Tibial artery (tissue), 4 donors: Measurements from ENCODE around the gene SSX4B.
"Not testable (repeated sequence)": the region's sequence is repeated elsewhere in the genome, so short reads cannot be mapped to it uniquely, and the experiment has no call there.

Source experiments
- DNase-seq, 2 donors: peaks; one replicate each; pipeline ENCODE4 v3.0.0-alpha.2; 2019
- H3K27ac ChIP-seq, 2 donors: fragments of 200-600 bp; sonication (generic) in 1 of 2; 1 replicate in 1 of 2; 2 replicates in 1 of 2; pipeline ENCODE4 v1.5.1; 2018 to 2019; ENCODE audit warnings: mild to moderate bottlenecking in 1 of 2
- H3K27me3 ChIP-seq, 2 donors: fragments of 200-600 bp; sonication (generic) in 1 of 2; one replicate each; pipeline versions ENCODE4 v1.5.1 to v1.6.0; 2016 to 2019
- H3K36me3 ChIP-seq, 3 donors: fragments of 200-600 bp; sonication (generic) in 2 of 3; one replicate each; pipeline ENCODE4 v1.5.1; 2016 to 2019; ENCODE audit warnings: mild to moderate bottlenecking in 2 of 3
- H3K4me1 ChIP-seq, 4 donors: fragments of 200-600 bp; sonication (generic) in 2 of 4; 1 replicate in 3 of 4; 2 replicates in 1 of 4; pipeline ENCODE4 v1.5.1; 2016 to 2019
- H3K4me3 ChIP-seq, 2 donors: fragments of 200-600 bp; sonication (generic) in 1 of 2; 1 replicate in 1 of 2; 2 replicates in 1 of 2; pipeline ENCODE4 v1.5.1; 2018 to 2019; ENCODE audit warnings: mild to moderate bottlenecking in 2 of 2
- H3K9me3 ChIP-seq, 3 donors: fragments of 200-600 bp; sonication (generic) in 1 of 3; one replicate each; pipeline ENCODE4 v1.5.1; 2016 to 2019
- CTCF ChIP-seq, 2 experiments: fragments of 200-600 bp in 1 of 2; fragments of 450-650 bp in 1 of 2; IDR thresholded peaks; one replicate each; pipeline ENCODE4 v1.5.1; 2017 to 2019; ENCODE audit warnings: antibody characterized with exemption in 2 of 2, mild to moderate bottlenecking in 1 of 2, moderate library complexity in 1 of 2
- intact Hi-C: fragments of 100-400 bp; cut with DNase I; formaldehyde crosslinking; loops from one replicate; pipeline ENCODE4 v1.15.0; 2023; ENCODE audit warnings: low total_unique reads

The SSX4B gene

GRCh38 chrX:48451708-48452107 lies 39.9 kb upstream of the SSX4B start:
- peaks cover 0 to 7% (median 0%) of the 10 kb centered on the region in 3 donors for H3K9me3 ChIP-seq
- intact Hi-C loops, result no loop called here
- DNase-seq, result no peak
- TF ChIP-seq CTCF (IDR thresholded peaks at IDR 0.05), result no peak
- H3K4me3 ChIP-seq, result no peak overlapping the region
- no peak overlapping the region for H3K27ac ChIP-seq
- H3K36me3 ChIP-seq, result no peaks in the 10 kb centered on the region
- H3K27me3 ChIP-seq, result no peaks in the 10 kb centered on the region
- no peaks in the 10 kb centered on the region for H3K4me1 ChIP-seq

- TF ChIP-seq CTCF (IDR thresholded peaks at IDR 0.05), result no peak
- intact Hi-C loops, result no loop called here
- Histone ChIP-seq H3K27ac (no peak overlapping the region), H3K4me1 (no peaks in the 10 kb centered on the region), H3K4me3 (no peak overlapping the region), H3K9me3 (peaks cover 0 to 3% (median 0%) of the 10 kb centered on the region in 3 donors), H3K36me3 (no peaks in the 10 kb centered on the region), H3K27me3 (no peaks in the 10 kb centered on the region)
- DNase-seq, result no peak
These were observed 38.3 kb upstream of the SSX4B start for GRCh38 chrX:48450076-48450475.

GRCh38 chrX:48447201-48447600 lies 35.4 kb upstream of the SSX4B start:
- H3K36me3 ChIP-seq, DNase-seq, H3K27ac ChIP-seq, intact Hi-C loops, H3K27me3 ChIP-seq, H3K4me1 ChIP-seq, H3K9me3 ChIP-seq, H3K4me3 ChIP-seq: not testable (repeated sequence)

GRCh38 chrX:48433713-48434112 lies 22.0 kb upstream of the SSX4B start:
- H3K36me3 ChIP-seq, H3K4me1 ChIP-seq, intact Hi-C loops, H3K27ac ChIP-seq, H3K27me3 ChIP-seq, H3K9me3 ChIP-seq, DNase-seq, H3K4me3 ChIP-seq: not testable (repeated sequence)

- H3K27ac ChIP-seq, H3K27me3 ChIP-seq, H3K36me3 ChIP-seq, intact Hi-C loops, H3K9me3 ChIP-seq, DNase-seq, H3K4me3 ChIP-seq, H3K4me1 ChIP-seq: not testable (repeated sequence)
These were observed 18.4 kb upstream of the SSX4B start for GRCh38 chrX:48430166-48430565.

GRCh38 chrX:48429606-48430005 lies 17.8 kb upstream of the SSX4B start:
- H3K36me3 ChIP-seq, H3K4me1 ChIP-seq, H3K27ac ChIP-seq, H3K9me3 ChIP-seq, intact Hi-C loops, H3K27me3 ChIP-seq, H3K4me3 ChIP-seq, DNase-seq: not testable (repeated sequence)

GRCh38 chrX:48427027-48427716 lies 15.4 kb upstream of the SSX4B start:
- H3K4me1 ChIP-seq, intact Hi-C loops, DNase-seq: not testable (repeated sequence)

GRCh38 chrX:48397825-48398224 lies 13.9 kb downstream of the SSX4B start:
- H3K27ac ChIP-seq, intact Hi-C loops, H3K9me3 ChIP-seq, H3K4me1 ChIP-seq, H3K36me3 ChIP-seq, H3K4me3 ChIP-seq, DNase-seq, H3K27me3 ChIP-seq: not testable (repeated sequence)

More at GRCh38 chrX:48427027-48427716, 15.4 kb upstream of the SSX4B start:
- not testable (repeated sequence) for H3K27ac ChIP-seq, H3K36me3 ChIP-seq, H3K27me3 ChIP-seq, H3K4me3 ChIP-seq, H3K9me3 ChIP-seq

GRCh38 chrX:48396931-48397330 lies 14.8 kb downstream of the SSX4B start:
- H3K27me3 ChIP-seq, DNase-seq, H3K4me3 ChIP-seq, H3K4me1 ChIP-seq, H3K27ac ChIP-seq, intact Hi-C loops, H3K36me3 ChIP-seq, H3K9me3 ChIP-seq: not testable (repeated sequence)

- H3K4me1 ChIP-seq, DNase-seq, H3K27ac ChIP-seq, H3K4me3 ChIP-seq, H3K36me3 ChIP-seq, H3K9me3 ChIP-seq, H3K27me3 ChIP-seq, intact Hi-C loops: not testable (repeated sequence)
These were observed 28.5 kb downstream of the SSX4B start, which contains the start of gene SSX4 for GRCh38 chrX:48383239-48383638. Gene SSX4, plus strand, starts transcription at chrX:48383539. Its CDS starts 515 bp downstream, at chrX:48384054.

- H3K27me3 ChIP-seq, intact Hi-C loops, H3K27ac ChIP-seq, H3K4me1 ChIP-seq, DNase-seq, H3K4me3 ChIP-seq, H3K9me3 ChIP-seq, H3K36me3 ChIP-seq: not testable (repeated sequence)
These were observed 41.4 kb downstream of the SSX4B start for GRCh38 chrX:48370408-48370807.

GRCh38 chrX:48367717-48368408 lies 43.9 kb downstream of the SSX4B start:
- H3K4me3 ChIP-seq, H3K27me3 ChIP-seq, H3K4me1 ChIP-seq, H3K9me3 ChIP-seq, DNase-seq, H3K36me3 ChIP-seq, H3K27ac ChIP-seq, intact Hi-C loops: not testable (repeated sequence)
